IMR-90 (cell line): ENCODE measurements around the gene ERICH6B. TPM values are rescaled to one million over a fixed set of nuclear protein-coding genes. Genes with fewer than 3 reads are reported as not detected.

ENCODE experiments used
- ATAC-seq: fragments of 200-7000 bp; cut with Tn5 transposase; 2 replicates; pipeline ENCODE4 v1.9.1; 2020; ENCODE audit warnings: low read depth, mild to moderate bottlenecking, moderate library complexity
- BruUV-seq: library from RNA; stranded (reverse); fragments of 400-500 nt; replicated peaks from 2 replicates; lab custom pipeline; 2021; lab: Mats Ljungman, UMichigan
- CTCF ChIA-PET: fragments of 300-600 bp; formaldehyde crosslinking; extraction: SDS; loops from one replicate; lab custom pipeline; 2021; ENCODE audit warnings: antibody characterized with exemption; lab: Yijun Ruan, JAX
- POLR2A ChIA-PET: fragments of 300-600 bp; sonication (Branson Sonifier 250); formaldehyde crosslinking; loops from one replicate; lab custom pipeline; 2022; ENCODE audit warnings: antibody characterized with exemption; ENCODE audit not compliant: unreplicated experiment; lab: Charles Lee
- DNase-seq: peaks from one replicate; pipeline ENCODE4 v3.0.0; 2013
- H2AFZ ChIP-seq: replicated peaks from 2 replicates; pipeline ENCODE3; 2013; ENCODE audit warnings: low read length, mild to moderate bottlenecking; ENCODE audit not compliant: poor library complexity
- H2AK5ac ChIP-seq: 2 replicates; pipeline ENCODE4 v1.6.1; 2013; ENCODE audit warnings: low read depth, low read length, inconsistent platforms
- H2AK9ac ChIP-seq: replicated peaks from 2 replicates; pipeline ENCODE3; 2013; ENCODE audit warnings: mild to moderate bottlenecking, low read depth, low read length, moderate library complexity; ENCODE audit not compliant: poor library complexity
- H2BK120ac ChIP-seq: 2 replicates; pipeline ENCODE4 v1.6.1; 2013; ENCODE audit warnings: low read depth, low read length, inconsistent platforms
- H2BK15ac ChIP-seq: 3 replicates; pipeline ENCODE4 v1.6.1; 2013; ENCODE audit warnings: low read depth, low read length, inconsistent platforms
- H2BK20ac ChIP-seq: 2 replicates; pipeline ENCODE4 v1.6.1; 2013; ENCODE audit warnings: low read depth, mild to moderate bottlenecking, inconsistent platforms, low read length, moderate library complexity
- H2BK5ac ChIP-seq: 2 replicates; pipeline ENCODE4 v1.6.1; 2013; ENCODE audit warnings: mild to moderate bottlenecking, low read depth, low read length, inconsistent platforms; ENCODE audit not compliant: poor library complexity, severe bottlenecking
- H3K14ac ChIP-seq: replicated peaks from 2 replicates; pipeline ENCODE4 v1.6.1; 2013; ENCODE audit warnings: low read depth, low read length, inconsistent platforms
- H3K18ac ChIP-seq: 2 replicates; pipeline ENCODE4 v1.6.1; 2013; ENCODE audit warnings: low read depth, low read length, control low read depth
- H3K23ac ChIP-seq: 2 replicates; pipeline ENCODE4 v1.6.1; 2013; ENCODE audit warnings: low read depth, low read length, inconsistent platforms
- H3K27ac ChIP-seq: 2 replicates; pipeline ENCODE4 v1.5.1; 2013; ENCODE audit warnings: mild to moderate bottlenecking, control low read depth, low read length; ENCODE audit not compliant: insufficient read depth
- H3K27me3 ChIP-seq: 2 replicates; pipeline ENCODE4 v1.6.1; 2013; ENCODE audit warnings: low read length; ENCODE audit not compliant: control insufficient read depth, insufficient read depth
- H3K36me3 ChIP-seq: 2 replicates; pipeline ENCODE4 v1.6.1; 2013; ENCODE audit warnings: low read length, mixed read lengths; ENCODE audit not compliant: control insufficient read depth, insufficient read depth
- H3K4ac ChIP-seq: 2 replicates; pipeline ENCODE4 v1.6.1; 2013; ENCODE audit warnings: low read depth, low read length, inconsistent platforms
- H3K4me1 ChIP-seq: 2 replicates; pipeline ENCODE4 v1.6.1; 2013; ENCODE audit warnings: low read length, mixed read lengths; ENCODE audit not compliant: control insufficient read depth, insufficient read depth
- H3K4me2 ChIP-seq: 2 replicates; pipeline ENCODE4 v1.6.1; 2013; ENCODE audit warnings: low read depth, mild to moderate bottlenecking, control low read depth, low read length, moderate library complexity
- H3K4me3 ChIP-seq: 2 replicates; pipeline ENCODE4 v1.5.1; 2013; ENCODE audit warnings: low read depth, mild to moderate bottlenecking, control low read depth, low read length, moderate library complexity; ENCODE audit not compliant: insufficient read depth
- H3K56ac ChIP-seq: 2 replicates; pipeline ENCODE4 v1.6.1; 2013; ENCODE audit warnings: low read length, inconsistent platforms; ENCODE audit not compliant: insufficient read depth; ENCODE audit errors: extremely low read depth
- H3K79me1 ChIP-seq, 2 experiments: 2 replicates each; pipeline ENCODE4 v1.6.1; 2013; ENCODE audit warnings: low read length in 2 of 2, inconsistent platforms in 1 of 2, low read depth in 1 of 2
- H3K9ac ChIP-seq: 2 replicates; pipeline ENCODE4 v1.6.1; 2013; ENCODE audit warnings: low read depth, low read length, control low read depth
- H3K9me1 ChIP-seq: 2 replicates; pipeline ENCODE4 v1.6.1; 2013; ENCODE audit warnings: low read length, inconsistent platforms; ENCODE audit not compliant: insufficient read depth
- H3K9me3 ChIP-seq: 2 replicates; pipeline ENCODE4 v1.6.1; 2013; ENCODE audit warnings: low read length; ENCODE audit not compliant: control insufficient read depth, insufficient read depth
- H4K20me1 ChIP-seq: 2 replicates; pipeline ENCODE4 v1.6.1; 2013; ENCODE audit warnings: low read length, inconsistent platforms; ENCODE audit not compliant: insufficient read depth
- H4K5ac ChIP-seq: 2 replicates; pipeline ENCODE4 v1.6.1; 2013; ENCODE audit warnings: mild to moderate bottlenecking, low read depth, low read length, control low read depth
- H4K8ac ChIP-seq, 2 experiments: 2 replicates each; pipeline ENCODE4 v1.6.1; 2013; ENCODE audit warnings: low read depth in 2 of 2, low read length in 2 of 2, control low read depth in 1 of 2, inconsistent platforms in 1 of 2
- H4K91ac ChIP-seq: 2 replicates; pipeline ENCODE4 v1.6.1; 2013; ENCODE audit warnings: low read depth, low read length, inconsistent platforms; ENCODE audit not compliant: insufficient read depth
- FOS ChIP-seq: fragments of 150-350 bp; IDR thresholded peaks from 2 replicates; pipeline ENCODE4 v1.6.1; 2016; ENCODE audit warnings: low read depth, low read length
- RAD21 ChIP-seq: IDR thresholded peaks from 2 replicates; pipeline ENCODE4 v1.6.1; 2012; ENCODE audit warnings: low read length, improper control_type of control experiment
- WGBS, 2 experiments: methylation state at CpG; one replicate each; pipeline versions ENCODE4 v1.1.5 to v1.1.7; 2013; ENCODE audit warnings: missing lambda C conversion rate in 2 of 2; ENCODE audit not compliant: insufficient read length in 1 of 2; ENCODE audit errors: extremely low coverage in 2 of 2; 5-methylcytosine and 5-hydroxymethylcytosine counted together
- dilution Hi-C: fragments of 300-500 bp; cut with HindIII; formaldehyde crosslinking; loops from one replicate; pipeline ENCODE4 v1.14.3; 2018; ENCODE audit warnings: low sequenced_read_pairs; ENCODE audit not compliant: unreplicated experiment
- in situ Hi-C: fragments of 300-500 bp; cut with MboI; formaldehyde crosslinking; loops from 3 replicates; pipeline ENCODE4 v1.14.3; 2019; ENCODE audit warnings: low sequenced_read_pairs, inconsistent platforms, mixed read lengths
- intact Hi-C: fragments of 100-400 bp; cut with micrococcal nuclease; formaldehyde crosslinking; loops from 2 replicates; pipeline ENCODE4 v1.10.0; 2022
- polyA plus RNA-seq, 3 experiments: library from polyadenylated mRNA; depleted of rRNA; stranded (reverse); fragments of >200 nt; gene quantifications; 2 replicates each; pipeline ENCODE4 v1.2.3, GENCODE V29; 2012; ENCODE audit warnings: low replicate concordance in 1 of 3
- total RNA-seq: library from RNA; depleted of rRNA; stranded (reverse); fragments of >200 nt; gene quantifications from 2 replicates; pipeline ENCODE4 v1.2.3, GENCODE V29; 2012

The ERICH6B gene
- total and polyA plus RNA-seq, 2 of the 4 experiments (the other 2 are of a cell fraction), result not detected

DNA sequence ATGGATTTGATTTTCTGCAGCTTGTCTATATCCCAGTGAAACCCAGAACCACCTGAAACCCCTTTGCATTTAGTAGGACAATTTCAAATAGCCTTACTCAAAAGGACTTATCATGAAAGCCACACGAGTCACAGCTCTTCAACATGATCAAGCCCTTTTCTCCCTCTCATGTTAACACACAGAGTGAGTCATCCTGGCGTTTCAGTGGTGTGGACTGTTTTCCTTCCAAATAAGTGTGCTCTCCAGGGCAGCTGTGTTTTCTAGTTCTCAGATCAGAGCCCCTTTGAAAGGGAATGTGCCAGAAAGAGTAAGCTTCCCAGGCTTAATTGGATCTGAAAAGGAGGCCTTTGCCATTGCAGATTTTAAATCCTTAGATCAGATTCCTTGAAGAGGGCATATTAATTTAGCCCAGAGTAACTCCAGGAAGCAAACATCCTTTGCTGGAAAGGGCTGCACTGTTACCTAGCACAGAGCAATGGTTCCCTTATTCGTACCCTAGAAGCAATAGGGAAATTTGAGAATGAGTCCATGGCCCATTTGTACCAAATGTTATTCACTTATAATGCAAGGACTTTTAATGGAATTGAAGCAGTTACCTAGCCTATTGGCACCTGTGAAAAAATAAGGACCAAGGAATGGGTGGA lies 51.3 kb downstream of the ERICH6B start:
- TF ChIP-seq FOS (peak; percentile 61; the same call in 1 of the 2 replicates), RAD21 (no peak)
- ChIA-PET CTCF (interaction anchor here (0.6 to 1.3 kb wide), 2 partner anchors 18 to 27 kb away, joined by 3 to 4 read pairs; no protein-coding TSS in a partner anchor), POLR2A (no interaction called here)
- Histone ChIP-seq H3K9me1 (no peaks in the 10 kb centered on the region; the same call in 1 of the 2 replicates), H3K27ac (no peak overlapping the region), H3K14ac (no peak overlapping the region), H3K56ac (no peak overlapping the region), H4K91ac (no peak overlapping the region), H2AFZ (no peak overlapping the region), H3K4ac (no peak overlapping the region), H2AK5ac (no peak overlapping the region), H3K9ac (no peak overlapping the region), H3K4me1 (no peaks in the 10 kb centered on the region), H3K18ac (no peak overlapping the region), H3K27me3 (peaks cover 11% of the 10 kb centered on the region), H4K8ac (no peak overlapping the region), H4K20me1 (no peaks in the 10 kb centered on the region), H3K36me3 (no peaks in the 10 kb centered on the region), H2BK20ac (no peak overlapping the region), H3K9me3 (peaks cover 3% of the 10 kb centered on the region; the same call in 1 of the 2 replicates), H3K4me3 (no peak overlapping the region), H3K23ac (no peak overlapping the region), H2BK120ac (no peak overlapping the region), H4K5ac (no peak overlapping the region), H2BK5ac (no peak overlapping the region), H2BK15ac (no peak overlapping the region), H2AK9ac (no peak overlapping the region), H3K4me2 (no peak overlapping the region), H3K79me1 (no peaks in the 10 kb centered on the region)
- peak; percentile 93 for ATAC-seq
- no TSS peak for BruUV-seq
- dilution Hi-C loops (no loop called here), in situ Hi-C loops (no loop called here), intact Hi-C loops (no loop called here)
- DNase-seq, result peak; percentile 81
- WGBS, 2 experiments, result 80% methylated on average over 1 of the region's 3 CpGs; no CpG with 5 or more reads in 1 of the 2 experiments
